Measurements from ENCODE around the gene BRIP1.

The BRIP1 gene

GRCh38 chr17:61668486-61668885 lies 194.8 kb downstream of the BRIP1 start:
- TF ChIP-seq FOXM1 (IDR thresholded peaks at IDR 0.05; ENCODE audit: borderline replicate concordance, low read depth): no peak
- no peak for TF ChIP-seq EP300 (IDR thresholded peaks at IDR 0.05; ENCODE audit: borderline replicate concordance)
- TF ChIP-seq RAD21 (IDR thresholded peaks at IDR 0.05; ENCODE audit: low read depth): no peak
- no peak for TF ChIP-seq REST (IDR thresholded peaks at IDR 0.05; ENCODE audit: low read depth)
- no peak for TF ChIP-seq MAX (IDR thresholded peaks at IDR 0.05)
- TF ChIP-seq TAF1 (IDR thresholded peaks at IDR 0.05; ENCODE audit: low read depth): no peak
- TF ChIP-seq EGR1 (IDR thresholded peaks at IDR 0.05): no peak
- TF ChIP-seq TCF12 (IDR thresholded peaks at IDR 0.05; ENCODE audit: low read depth): no peak
- no peak for TF ChIP-seq CEBPB (IDR thresholded peaks at IDR 0.05)
- no peak for TF ChIP-seq USF1 (IDR thresholded peaks at IDR 0.05)
- TF ChIP-seq ZBTB7A (IDR thresholded peaks at IDR 0.05; ENCODE audit: low read depth): no peak
- TF ChIP-seq TEAD4 (IDR thresholded peaks at IDR 0.05): no peak
- no peak for TF ChIP-seq CREB1 (IDR thresholded peaks at IDR 0.05; ENCODE audit: low read depth)
- TF ChIP-seq YY1 (IDR thresholded peaks at IDR 0.05; ENCODE audit: low read depth): no peak
- TF ChIP-seq NFIC (IDR thresholded peaks at IDR 0.05): no peak

- TF ChIP-seq USF1 (IDR thresholded peaks at IDR 0.05): no peak
Measured at GRCh38 chr17:61663310-61663709, 200.0 kb downstream of the BRIP1 start.

GRCh38 chr17:61662741-61663140 lies 200.6 kb downstream of the BRIP1 start:
- TF ChIP-seq CREB1 (IDR thresholded peaks at IDR 0.05; ENCODE audit: low read depth) (no peak), MAX (IDR thresholded peaks at IDR 0.05) (no peak), TAF1 (IDR thresholded peaks at IDR 0.05; ENCODE audit: low read depth) (no peak), EP300 (IDR thresholded peaks at IDR 0.05; ENCODE audit: borderline replicate concordance) (no peak), CEBPB (IDR thresholded peaks at IDR 0.05) (no peak), USF1 (IDR thresholded peaks at IDR 0.05) (no peak), RAD21 (IDR thresholded peaks at IDR 0.05; ENCODE audit: low read depth) (no peak), YY1 (IDR thresholded peaks at IDR 0.05; ENCODE audit: low read depth) (no peak), TEAD4 (IDR thresholded peaks at IDR 0.05) (no peak), NFIC (IDR thresholded peaks at IDR 0.05) (no peak), ZBTB7A (IDR thresholded peaks at IDR 0.05; ENCODE audit: low read depth) (no peak), FOXM1 (IDR thresholded peaks at IDR 0.05; ENCODE audit: borderline replicate concordance, low read depth) (no peak), EGR1 (IDR thresholded peaks at IDR 0.05) (no peak), TCF12 (IDR thresholded peaks at IDR 0.05; ENCODE audit: low read depth) (no peak), REST (IDR thresholded peaks at IDR 0.05; ENCODE audit: low read depth) (no peak)

GRCh38 chr17:61662186-61662585 lies 201.1 kb downstream of the BRIP1 start:
- TF ChIP-seq CREB1 (IDR thresholded peaks at IDR 0.05; ENCODE audit: low read depth): no peak
- no peak for TF ChIP-seq CEBPB (IDR thresholded peaks at IDR 0.05)
- no peak for TF ChIP-seq TEAD4 (IDR thresholded peaks at IDR 0.05)
- TF ChIP-seq EP300 (IDR thresholded peaks at IDR 0.05; ENCODE audit: borderline replicate concordance): no peak
- TF ChIP-seq YY1 (IDR thresholded peaks at IDR 0.05; ENCODE audit: low read depth): no peak
- no peak for TF ChIP-seq EGR1 (IDR thresholded peaks at IDR 0.05)
- TF ChIP-seq FOXM1 (IDR thresholded peaks at IDR 0.05; ENCODE audit: borderline replicate concordance, low read depth): no peak
- TF ChIP-seq USF1 (IDR thresholded peaks at IDR 0.05): no peak
- TF ChIP-seq ZBTB7A (IDR thresholded peaks at IDR 0.05; ENCODE audit: low read depth): no peak
- TF ChIP-seq MAX (IDR thresholded peaks at IDR 0.05): no peak
- TF ChIP-seq RAD21 (IDR thresholded peaks at IDR 0.05; ENCODE audit: low read depth): no peak
- no peak for TF ChIP-seq NFIC (IDR thresholded peaks at IDR 0.05)
- TF ChIP-seq REST (IDR thresholded peaks at IDR 0.05; ENCODE audit: low read depth): no peak
- TF ChIP-seq TAF1 (IDR thresholded peaks at IDR 0.05; ENCODE audit: low read depth): no peak
